ENCODE results near the gene RASAL1. TPM values are rescaled to one million over a fixed set of nuclear protein-coding genes. Genes with fewer than 3 reads are reported as not detected.

RASAL1 gene
- total RNA-seq, 1 experiment from 2014 or later = 0.32 TPM

DNA sequence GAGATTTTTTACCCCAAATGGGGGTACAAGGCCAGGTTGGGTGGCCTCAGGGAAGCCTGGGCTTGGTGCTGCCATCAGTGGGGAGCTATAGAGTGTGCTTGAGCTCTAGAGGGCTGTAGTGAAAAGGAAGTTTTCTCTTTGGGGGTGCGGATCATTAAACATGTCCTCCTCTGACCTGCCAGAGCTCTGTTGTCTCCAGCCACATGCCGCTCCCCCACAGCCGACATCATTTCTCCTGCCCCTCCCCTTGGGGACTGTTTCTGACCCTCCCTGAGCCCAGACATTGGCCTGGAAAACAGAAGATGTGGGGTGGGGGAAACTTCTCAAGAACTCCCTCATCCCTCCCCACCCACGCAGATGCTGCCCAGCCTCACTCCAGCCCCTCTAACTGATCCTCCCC lies 53.7 kb downstream of the RASAL1 start:
- H3K4me3 ChIP-seq (ENCODE audit: low read depth, low read length, poor library complexity, severe bottlenecking) = no peak overlapping the region
- H3K36me3 ChIP-seq (ENCODE audit: insufficient read depth, low read length, poor library complexity, severe bottlenecking) = no peaks in the 10 kb centered on the region
- H3K27ac ChIP-seq (ENCODE audit: low read depth, low read length, poor library complexity, severe bottlenecking) = no peak overlapping the region
- no peaks in the 10 kb centered on the region for H3K27me3 ChIP-seq (replicated peaks; ENCODE audit: insufficient read depth, low read depth, low read length, poor library complexity)
- TF ChIP-seq CTCF (conservative IDR thresholded peaks at IDR 0.05; ENCODE audit: low read depth, low read length) = no peak
- no peak for TF ChIP-seq EZH2 (IDR thresholded peaks at IDR 0.05; ENCODE audit: borderline replicate concordance, low read depth, low read length, poor library complexity, severe bottlenecking)
- H3K9me3 ChIP-seq (ENCODE audit: low read depth, low read length, poor library complexity, severe bottlenecking) = no peaks in the 10 kb centered on the region
- ChIA-PET POLR2A (ENCODE audit: low non-redundant PET) (no interaction called here), CTCF (no interaction called here)
- DNase-seq (ENCODE audit: low spot score) = no peak
- no TSS peak for BruUV-seq (replicated peaks)
- intact Hi-C loops (cut with micrococcal nuclease; ENCODE audit: unreplicated experiment) = no loop called here
- H3K4me1 ChIP-seq (ENCODE audit: insufficient read depth, low read length, poor library complexity, severe bottlenecking) = no peaks in the 10 kb centered on the region

GRCh38 chr12:113077859-113078255 lies 57.7 kb downstream of the RASAL1 start:
- ChIA-PET CTCF (interaction anchor here (0.7 kb wide), 1 partner anchor 632 kb away, joined by 3 read pairs; no protein-coding TSS in a partner anchor), POLR2A (ENCODE audit: low non-redundant PET) (no interaction called here)
- no peak for TF ChIP-seq EZH2 (IDR thresholded peaks at IDR 0.05; ENCODE audit: borderline replicate concordance, low read depth, low read length, poor library complexity, severe bottlenecking)
- no peak for TF ChIP-seq CTCF (conservative IDR thresholded peaks at IDR 0.05; ENCODE audit: low read depth, low read length)
- H3K27ac ChIP-seq (ENCODE audit: low read depth, low read length, poor library complexity, severe bottlenecking) = no peak overlapping the region
- H3K4me1 ChIP-seq (ENCODE audit: insufficient read depth, low read length, poor library complexity, severe bottlenecking) = no peaks in the 10 kb centered on the region
- intact Hi-C loops (cut with micrococcal nuclease; ENCODE audit: unreplicated experiment) = no loop called here
- H3K27me3 ChIP-seq (replicated peaks; ENCODE audit: insufficient read depth, low read depth, low read length, poor library complexity) = no peaks in the 10 kb centered on the region
- BruUV-seq (replicated peaks) = no TSS peak
- no peaks in the 10 kb centered on the region for H3K36me3 ChIP-seq (ENCODE audit: insufficient read depth, low read length, poor library complexity, severe bottlenecking)
- no peaks in the 10 kb centered on the region for H3K9me3 ChIP-seq (ENCODE audit: low read depth, low read length, poor library complexity, severe bottlenecking)
- H3K4me3 ChIP-seq (ENCODE audit: low read depth, low read length, poor library complexity, severe bottlenecking) = no peak overlapping the region
- no peak for DNase-seq (ENCODE audit: low spot score)

GRCh38 chr12:113077057-113077858 lies 58.3 kb downstream of the RASAL1 start:
- H3K36me3 ChIP-seq (ENCODE audit: insufficient read depth, low read length, poor library complexity, severe bottlenecking) = no peaks in the 10 kb centered on the region
- H3K4me1 ChIP-seq (ENCODE audit: insufficient read depth, low read length, poor library complexity, severe bottlenecking) = no peaks in the 10 kb centered on the region
- BruUV-seq (replicated peaks) = no TSS peak
- no peak overlapping the region for H3K4me3 ChIP-seq (ENCODE audit: low read depth, low read length, poor library complexity, severe bottlenecking)
- no peaks in the 10 kb centered on the region for H3K27me3 ChIP-seq (replicated peaks; ENCODE audit: insufficient read depth, low read depth, low read length, poor library complexity)
- no peak for TF ChIP-seq CTCF (conservative IDR thresholded peaks at IDR 0.05; ENCODE audit: low read depth, low read length)
- no peak for TF ChIP-seq EZH2 (IDR thresholded peaks at IDR 0.05; ENCODE audit: borderline replicate concordance, low read depth, low read length, poor library complexity, severe bottlenecking)
- POLR2A ChIA-PET (ENCODE audit: low non-redundant PET) = no interaction called here
- H3K27ac ChIP-seq (ENCODE audit: low read depth, low read length, poor library complexity, severe bottlenecking) = no peak overlapping the region
- DNase-seq (ENCODE audit: low spot score) = no peak
- intact Hi-C loops (cut with micrococcal nuclease; ENCODE audit: unreplicated experiment) = no loop called here
- CTCF ChIA-PET = no interaction called here
- H3K9me3 ChIP-seq (ENCODE audit: low read depth, low read length, poor library complexity, severe bottlenecking) = no peaks in the 10 kb centered on the region

All from A673 (cell line).